Activated CD8-positive, alpha-beta memory T cell treated with anti-CD3 and anti-CD28 coated beads, Interleukin-2, amount 50 U/mL, for 1 hour (primary cell): ENCODE results near the gene SP100.
"Not testable (repeated sequence)": the region's sequence is repeated elsewhere in the genome, so short reads cannot be mapped to it uniquely, and the experiment has no call there.

ENCODE experiments used
- DNase-seq: peaks from one replicate; pipeline ENCODE4 v3.0.0-alpha.2; 2020; ENCODE audit errors: extremely low read depth

Gene SP100

DNA sequence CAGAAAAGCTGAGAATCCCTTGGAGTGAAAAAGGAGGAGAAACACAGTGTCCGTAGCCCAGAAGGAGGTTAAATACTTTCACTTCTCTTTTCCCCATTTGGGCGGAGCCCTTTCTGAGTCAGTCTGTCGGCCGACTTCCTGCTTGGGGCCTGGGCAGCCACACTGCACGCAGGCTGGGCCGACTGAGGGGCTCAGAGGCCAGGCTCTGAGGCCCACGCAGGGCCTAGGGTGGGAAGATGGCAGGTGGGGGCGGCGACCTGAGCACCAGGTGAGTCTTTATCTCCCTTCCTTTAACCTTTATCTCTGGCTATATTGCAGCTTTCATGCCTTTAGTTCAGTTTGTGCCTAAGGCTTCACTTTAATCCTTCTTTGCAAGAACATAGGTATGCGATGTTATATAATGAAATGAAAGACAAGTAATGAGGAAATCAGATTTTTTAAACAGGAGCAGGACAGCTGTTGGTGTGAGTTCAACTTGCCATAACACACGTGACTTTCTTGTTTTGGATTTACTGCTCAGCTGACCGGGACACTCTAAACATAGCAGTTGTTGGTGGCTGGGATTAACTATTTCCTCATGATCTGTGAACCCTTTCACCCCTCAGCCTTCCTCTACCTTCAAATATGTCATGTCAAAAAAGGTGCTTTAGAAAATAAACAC lies at the start of gene SP100:
Gene SP100, plus strand, starts transcription at position 141 of the 661 bp plus-strand sequence. Its CDS starts 96 bp downstream, at position 237.
- DNase-seq = peak; percentile 44

DNA sequence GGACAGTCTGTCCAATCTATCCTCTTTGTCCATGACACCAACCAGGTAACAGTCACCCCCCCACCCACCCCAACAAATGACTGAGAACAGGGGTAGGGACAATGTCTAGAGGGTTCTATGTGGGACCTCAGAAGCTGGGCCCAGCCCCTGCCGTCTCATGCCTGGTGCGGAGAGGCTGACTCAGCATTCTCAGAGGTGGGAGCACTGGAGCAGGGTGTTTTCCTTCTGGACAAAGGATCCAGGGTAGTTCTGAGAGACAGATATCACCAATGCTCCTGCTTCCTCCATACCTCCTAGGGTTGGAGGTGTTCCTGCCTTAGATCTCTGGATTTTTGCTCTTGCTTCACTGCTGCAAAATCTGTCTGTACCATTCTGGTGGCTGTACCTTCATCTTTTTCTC lies 33.9 kb upstream of the SP100 start:
- DNase-seq = no peak

DNA sequence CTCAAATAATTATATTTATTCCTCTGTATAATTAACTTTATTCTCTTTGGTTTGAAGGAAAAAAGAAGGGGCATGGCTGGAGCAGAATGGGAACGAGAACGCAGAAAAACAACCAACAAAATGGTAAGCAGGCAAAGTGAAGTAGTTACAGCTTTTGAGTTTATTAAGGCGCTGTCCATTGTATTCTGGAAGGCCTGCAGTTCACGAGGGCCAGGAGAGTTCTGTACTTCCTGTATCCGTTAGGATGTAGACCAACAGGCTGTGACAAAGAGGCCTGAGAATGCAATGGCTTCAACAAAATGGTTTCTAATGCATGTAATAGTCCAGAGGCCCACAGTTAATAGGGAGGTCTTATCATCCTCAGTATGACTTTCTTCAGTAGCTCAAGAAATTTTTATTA lies 32.5 kb upstream of the SP100 start:
- DNase-seq = no peak

DNA sequence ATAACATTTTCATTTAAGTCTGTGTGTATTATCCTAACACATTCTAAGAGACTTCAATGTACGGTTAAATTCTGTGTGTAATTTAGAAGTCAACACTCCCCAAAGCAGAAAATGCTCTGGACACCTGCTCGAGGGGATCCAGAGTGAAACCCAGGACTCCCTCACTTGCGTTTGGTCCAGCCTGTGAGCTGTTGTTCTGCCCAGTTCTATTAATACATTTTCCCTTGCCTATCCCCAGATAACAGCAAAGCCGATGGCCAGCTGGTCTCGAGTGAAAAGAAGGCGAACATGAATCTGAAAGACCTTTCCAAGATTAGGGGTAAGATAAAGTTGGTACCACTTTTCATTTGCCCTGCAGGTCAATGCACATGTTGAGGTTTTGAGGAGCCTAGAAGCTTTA lies 31.0 kb upstream of the SP100 start:
- no peak for DNase-seq

DNA sequence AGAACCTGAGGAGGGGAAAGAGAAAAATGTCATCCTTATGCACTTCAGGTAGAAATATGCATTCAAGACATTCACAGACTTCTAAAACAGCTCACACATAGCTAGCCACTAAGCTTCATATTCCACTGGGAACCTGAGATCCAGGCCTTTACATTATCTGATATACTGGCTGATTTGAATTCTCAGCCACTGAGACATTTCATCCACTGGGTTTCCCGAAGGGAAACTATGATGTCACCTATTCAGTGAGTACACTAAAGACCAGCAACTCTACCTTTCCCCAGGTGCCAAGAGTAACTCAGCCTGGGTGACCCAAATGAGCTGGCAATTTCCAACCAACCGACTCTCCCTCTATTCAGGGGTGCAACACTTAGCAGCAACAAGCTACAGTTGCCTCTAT lies 21.7 kb upstream of the SP100 start:
- DNase-seq = no peak

DNA sequence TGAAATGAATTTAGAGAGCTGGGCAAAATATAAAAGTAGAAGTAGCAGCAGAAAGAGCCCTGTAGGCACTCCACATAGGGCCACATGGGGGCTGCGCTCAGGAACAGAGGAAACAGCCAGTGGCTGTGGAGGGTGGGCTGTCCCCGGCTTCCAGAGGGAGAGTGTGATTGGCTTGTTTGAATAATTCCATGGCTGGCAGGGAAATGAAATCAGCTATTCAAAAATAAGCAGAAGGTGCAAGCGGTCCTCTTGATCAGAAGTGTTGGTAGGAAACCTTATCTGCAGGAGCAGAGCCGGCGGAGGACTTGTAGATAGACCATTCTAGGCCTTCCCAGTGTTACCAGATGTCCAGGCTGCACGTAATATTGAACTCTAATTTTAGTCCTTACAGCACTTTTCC lies 17.3 kb upstream of the SP100 start:
- not testable (repeated sequence) for DNase-seq

DNA sequence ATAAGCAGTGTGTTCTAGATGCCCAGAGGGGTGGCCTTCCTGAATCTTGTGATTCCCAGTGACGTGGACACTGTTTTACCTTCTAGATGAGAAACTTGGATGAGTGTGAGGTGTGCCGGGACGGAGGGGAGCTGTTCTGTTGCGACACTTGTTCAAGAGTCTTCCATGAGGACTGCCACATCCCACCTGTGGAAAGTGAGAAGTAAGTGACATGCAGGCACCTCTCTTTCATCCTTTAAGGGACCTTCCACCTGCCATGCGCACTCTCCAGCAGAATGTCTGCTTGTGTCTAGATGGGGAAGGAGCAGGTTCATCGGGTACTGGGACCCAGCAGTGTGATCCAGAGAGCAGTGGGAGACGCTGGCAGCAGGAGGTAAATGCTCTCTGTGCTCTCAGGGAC lies 16.0 kb upstream of the SP100 start:
- DNase-seq = no peak

DNA sequence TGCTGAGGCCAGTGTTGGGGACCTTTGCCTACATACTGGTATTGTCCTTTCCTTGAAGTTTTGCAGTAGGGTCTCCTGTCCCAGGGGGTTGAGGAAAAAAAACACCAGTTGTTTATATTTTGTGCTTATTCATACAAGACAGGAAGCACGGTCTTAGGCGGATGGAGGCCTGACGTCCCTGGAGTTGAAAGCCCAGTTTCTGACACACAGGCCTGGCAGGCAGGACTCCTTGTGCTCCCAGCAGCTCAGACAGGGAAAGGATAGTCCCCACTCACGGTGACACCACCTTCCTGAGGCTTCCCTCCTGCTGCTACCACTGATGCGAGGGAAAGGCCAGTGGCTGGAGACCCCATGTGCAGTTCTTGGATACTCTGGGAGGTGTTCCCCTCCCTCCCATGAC lies 15.5 kb upstream of the SP100 start:
- no peak for DNase-seq

DNA sequence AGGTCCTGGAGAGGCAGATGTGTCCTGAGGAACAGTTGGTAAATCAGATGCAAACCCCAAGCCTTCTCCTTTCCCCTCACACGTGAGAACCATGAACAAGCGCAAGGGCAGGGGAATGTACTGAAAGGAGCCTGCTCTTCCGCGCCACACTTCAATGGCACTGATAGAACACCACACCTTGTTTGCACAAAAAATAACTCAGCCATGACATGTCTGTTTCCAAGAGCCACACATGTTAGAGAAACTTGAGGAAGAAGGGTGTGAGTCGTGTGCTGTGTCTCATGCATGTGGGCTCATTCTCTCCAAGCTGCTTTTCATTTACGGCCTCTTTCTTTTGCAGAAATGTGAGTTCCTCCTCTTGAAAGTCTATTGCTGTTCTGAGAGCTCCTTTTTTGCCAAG lies 15.0 kb upstream of the SP100 start:
- DNase-seq = not testable (repeated sequence)

DNA sequence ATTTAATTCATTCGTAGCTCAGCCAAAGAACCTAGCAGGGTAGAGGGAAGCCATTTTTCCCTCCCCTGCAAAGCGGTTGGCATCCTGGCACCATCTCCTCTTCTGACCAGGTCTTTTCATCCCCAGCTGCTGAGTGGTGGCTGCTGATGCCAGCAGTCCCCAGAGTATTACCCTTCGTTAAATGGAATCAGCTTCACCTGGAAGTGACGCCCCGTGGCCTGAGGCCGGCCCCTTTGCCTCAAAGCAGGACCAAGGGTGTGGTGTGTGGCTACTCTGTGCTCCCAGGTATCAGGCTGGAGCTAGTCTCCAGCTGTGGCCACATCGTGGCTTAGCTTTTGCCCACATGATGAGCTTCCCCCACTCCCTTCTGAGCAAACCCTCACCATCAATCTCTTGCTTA lies 12.3 kb upstream of the SP100 start:
- no peak for DNase-seq

DNA sequence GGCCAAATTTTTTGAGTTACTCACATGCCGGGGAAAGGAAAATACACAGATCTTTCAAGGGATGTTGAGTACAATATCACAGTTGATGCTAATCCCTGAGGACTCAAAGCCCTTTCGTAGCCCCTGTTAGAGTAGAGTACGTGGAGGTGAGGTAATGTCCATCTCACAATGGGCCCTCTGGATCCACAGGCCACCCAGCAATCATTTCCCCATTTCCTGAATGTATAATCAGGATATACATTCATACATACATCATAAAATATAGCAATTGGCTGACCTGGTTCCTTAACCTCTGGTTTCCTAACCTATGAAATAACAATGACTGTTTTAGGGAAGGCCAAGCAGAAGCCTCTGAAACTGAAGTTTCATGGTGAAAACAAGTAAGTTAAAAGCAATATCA lies 10.2 kb upstream of the SP100 start:
- no peak for DNase-seq

DNA sequence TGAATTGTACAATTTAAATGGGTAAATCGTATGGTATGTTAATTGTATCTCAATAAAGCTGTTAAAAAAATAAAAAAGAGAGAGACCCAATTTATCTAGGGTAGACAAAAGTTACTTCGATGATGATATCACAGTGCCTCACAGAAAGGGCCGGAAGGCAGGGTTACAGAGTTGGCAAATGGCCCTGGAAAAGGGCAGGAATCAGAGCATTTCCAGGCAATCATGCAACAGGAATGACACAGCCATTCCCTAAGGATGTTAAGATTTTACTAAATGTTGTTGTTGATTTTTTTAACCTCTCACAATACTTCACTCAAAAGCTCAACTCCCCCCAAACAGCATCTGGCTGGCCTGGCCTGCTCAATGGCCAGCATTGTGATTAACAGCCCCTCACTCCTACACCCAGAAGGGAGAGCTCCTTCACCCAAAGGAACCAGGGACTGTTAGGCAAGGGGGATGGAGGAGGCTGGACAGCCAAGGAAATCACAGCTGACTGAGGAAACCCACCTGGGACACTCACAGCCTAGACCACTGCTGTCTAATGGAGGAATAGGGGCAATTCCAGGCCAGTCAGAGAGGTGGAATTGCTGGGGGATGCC lies 7.7 kb upstream of the SP100 start:
- DNase-seq = no peak

DNA sequence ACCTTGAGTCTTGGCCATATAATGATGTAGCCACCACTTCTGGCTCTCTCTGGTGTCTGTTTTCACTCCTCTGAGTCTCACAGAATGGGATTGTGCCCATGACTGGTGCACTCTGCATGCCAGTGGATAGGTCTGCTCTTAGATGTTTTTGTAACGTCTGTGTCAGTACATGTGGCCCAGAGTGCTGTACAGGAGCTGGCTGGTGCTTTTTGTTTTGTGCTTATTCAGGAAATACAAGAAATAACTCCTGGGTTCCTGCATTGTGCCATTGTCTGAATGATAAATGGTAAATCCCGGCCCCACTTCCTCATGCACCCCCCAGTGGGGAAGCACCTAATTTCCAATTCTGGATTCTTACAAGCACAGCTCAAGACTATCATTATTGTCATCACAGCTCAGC lies 6.7 kb upstream of the SP100 start:
- not testable (repeated sequence) for DNase-seq

DNA sequence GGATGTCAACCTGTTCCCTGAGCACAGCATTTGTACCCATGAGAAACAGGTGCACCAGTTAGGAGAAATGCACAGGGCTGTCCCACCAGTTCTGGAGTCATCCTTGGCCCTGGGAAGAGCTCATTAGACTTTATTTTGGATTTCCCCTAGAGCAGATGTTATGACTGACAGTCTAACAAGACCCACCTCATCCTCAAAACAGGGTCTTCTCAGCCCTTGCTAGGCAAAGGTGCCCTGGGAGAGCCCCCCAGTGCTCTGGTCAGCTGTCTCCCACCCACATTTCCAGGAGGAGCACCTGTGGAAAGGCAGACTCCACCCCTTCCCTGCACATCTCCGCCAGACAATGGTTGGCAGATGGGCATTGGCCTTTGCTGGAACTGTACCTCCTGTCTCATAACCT lies 5.7 kb upstream of the SP100 start:
- DNase-seq = no peak

DNA sequence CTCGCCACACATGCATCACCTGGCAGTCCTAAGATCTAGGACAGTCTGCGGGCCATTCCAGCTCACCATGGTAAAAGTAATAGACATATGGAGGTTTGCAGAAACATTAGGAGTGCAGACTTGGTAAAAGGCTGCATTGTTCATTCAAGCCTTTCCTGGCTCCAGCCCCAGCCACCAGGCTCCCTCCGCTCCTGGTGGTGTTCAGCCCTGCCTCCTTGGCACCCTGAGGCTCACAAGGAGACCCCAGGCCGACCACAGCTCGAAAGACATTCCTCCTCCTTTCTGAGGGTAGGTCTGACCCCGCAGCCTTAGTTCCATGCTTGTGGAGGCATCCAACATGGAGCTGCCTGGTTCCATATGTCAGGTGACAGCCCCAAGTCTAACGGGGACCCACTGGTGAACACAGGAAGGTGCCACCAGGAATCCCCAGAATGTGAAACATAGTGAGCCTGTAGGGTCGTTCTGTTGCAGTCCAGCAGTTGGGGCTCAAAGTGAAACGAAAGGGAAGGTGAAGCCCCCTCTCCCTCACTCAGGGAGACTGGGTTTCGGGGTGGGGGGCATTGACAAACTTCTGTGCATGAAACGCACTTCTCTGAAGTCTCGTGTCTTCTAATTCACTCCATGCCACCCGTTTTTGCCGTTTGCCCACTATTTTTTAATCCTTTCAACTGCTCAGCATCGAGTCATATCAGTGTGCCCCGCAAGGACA lies 5.0 kb upstream of the SP100 start:
- DNase-seq = no peak

DNA sequence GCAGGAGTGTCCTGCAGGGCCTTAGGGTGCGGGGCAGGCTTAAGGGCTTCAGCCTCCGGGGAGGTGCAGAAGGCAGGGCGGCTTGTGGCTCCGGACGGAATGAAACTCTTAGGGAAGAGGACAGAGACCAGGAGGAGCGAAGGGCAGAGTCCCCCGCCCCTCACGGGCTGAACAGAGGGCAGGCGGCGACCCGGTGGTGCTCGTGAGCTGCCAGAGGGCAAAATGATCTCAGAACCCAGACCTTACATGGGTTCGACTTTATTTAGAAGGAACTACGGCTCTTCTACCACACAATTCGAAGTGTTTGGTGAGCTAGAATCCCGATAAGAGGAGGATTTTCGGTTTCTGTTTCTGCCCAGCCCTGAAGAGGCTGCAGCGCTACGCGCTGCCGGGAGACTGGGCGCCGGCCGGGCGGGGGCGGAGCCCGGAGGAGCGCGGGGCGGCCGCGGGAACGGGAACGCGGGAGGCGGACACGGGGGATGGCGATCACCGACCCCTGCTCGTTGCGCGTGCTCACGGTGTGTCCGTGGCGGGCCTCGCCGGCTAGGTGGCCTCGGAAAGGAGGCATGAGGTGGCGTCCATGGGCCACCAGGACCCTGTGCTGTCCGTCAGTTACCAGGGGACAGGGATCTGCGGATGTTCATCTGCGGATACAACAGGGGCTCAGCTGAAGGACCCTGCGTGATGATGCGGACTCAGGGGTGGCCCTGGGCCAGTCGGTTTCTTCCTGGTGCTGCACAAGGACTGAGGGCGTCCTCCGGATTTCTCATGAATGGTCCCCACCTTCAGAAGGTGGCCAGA lies 4.2 kb upstream of the SP100 start:
- DNase-seq = no peak

DNA sequence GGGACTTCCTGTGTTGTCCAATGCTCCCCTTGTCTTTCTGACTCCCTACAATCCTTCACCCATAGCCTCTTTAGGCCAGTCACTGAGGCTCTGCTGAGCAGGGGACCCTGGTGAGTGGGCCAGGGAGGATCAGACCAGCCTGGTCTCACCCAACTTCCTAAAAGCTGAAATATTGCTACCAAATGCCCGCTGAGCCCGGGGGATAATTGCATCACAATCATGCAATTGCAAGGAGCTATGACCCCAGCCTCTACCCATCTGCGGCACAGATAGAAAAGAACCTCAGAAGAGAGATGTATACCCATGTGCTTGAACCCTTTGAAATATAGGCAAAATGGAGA lies 3.7 kb upstream of the SP100 start:
- DNase-seq = no peak

DNA sequence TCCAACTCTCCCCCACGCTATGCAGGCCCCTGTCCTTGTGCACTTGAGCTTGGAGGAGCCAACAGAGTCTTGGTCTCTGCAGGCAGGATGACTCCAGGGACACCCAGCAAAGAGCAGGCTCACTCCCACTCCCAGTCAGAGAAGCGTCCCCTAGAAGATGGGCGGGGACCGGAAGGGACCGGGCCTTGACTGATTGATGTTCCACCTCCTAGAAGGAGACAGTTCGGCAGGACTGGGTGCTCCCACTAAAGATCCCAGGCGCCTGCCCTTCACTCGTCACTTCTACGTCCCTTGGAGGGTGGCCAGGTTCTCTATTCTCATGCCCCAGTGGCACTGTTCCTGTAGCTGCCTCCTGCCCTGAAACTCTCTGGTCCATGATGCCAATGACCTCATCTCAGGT lies 3.2 kb upstream of the SP100 start:
- DNase-seq = no peak

DNA sequence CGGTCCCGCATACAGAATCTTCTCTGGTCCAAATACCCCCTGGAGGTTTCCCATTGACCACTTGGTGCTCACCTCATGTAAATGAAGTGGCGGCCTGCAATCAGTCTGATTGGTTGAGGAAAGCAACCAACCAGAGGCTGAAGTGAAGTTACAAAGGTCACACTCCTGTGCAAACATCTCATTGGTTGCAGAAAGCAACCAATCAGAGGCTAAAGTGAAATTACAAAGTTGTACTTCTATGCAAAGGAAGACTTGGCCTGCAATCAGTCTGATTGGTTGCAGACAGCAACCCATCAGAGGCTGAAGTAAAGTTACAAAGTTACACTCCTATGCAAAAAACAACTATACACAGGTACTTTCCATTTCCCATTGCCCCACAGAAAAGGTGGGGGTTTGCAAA lies 2.5 kb upstream of the SP100 start:
- DNase-seq = no peak

DNA sequence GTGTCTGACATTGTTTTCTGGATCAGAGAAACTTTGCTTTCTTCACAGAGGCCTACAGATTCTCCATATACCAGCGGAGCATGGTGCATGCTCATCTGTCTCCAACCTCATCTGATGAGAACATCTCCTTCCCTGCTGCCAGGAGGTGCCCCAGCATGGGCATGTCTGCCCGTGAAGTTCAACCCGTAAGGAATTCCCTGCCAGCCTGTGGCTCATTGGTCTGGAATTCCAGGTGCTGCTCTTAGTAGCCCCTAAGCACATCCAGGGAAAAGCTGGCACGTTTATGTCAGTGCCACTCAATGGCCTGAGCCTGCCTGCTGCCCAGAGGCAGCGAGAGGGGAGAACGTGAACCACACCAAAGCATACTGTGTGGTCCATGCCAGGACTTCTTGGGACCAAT lies 1.7 kb upstream of the SP100 start:
- no peak for DNase-seq

DNA sequence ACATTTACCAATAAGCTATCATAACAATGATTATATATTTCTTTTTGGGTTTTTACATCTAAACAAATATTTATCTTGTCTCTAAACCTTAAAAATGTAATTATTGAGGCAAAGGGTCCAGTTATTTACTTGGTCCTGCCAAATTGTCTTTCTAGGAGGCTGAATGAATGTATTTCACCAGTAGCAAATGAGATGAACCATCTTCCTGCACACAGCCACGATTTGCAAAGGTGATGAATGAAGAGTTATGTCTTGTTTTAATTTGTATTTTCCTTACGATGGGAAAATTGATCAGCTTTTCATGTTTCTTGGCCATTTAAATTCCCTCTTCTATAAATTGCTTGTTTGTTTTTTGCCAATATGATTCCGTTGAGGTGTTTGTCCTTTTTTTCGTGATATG lies 1.4 kb downstream of the SP100 start:
- DNase-seq = no peak

DNA sequence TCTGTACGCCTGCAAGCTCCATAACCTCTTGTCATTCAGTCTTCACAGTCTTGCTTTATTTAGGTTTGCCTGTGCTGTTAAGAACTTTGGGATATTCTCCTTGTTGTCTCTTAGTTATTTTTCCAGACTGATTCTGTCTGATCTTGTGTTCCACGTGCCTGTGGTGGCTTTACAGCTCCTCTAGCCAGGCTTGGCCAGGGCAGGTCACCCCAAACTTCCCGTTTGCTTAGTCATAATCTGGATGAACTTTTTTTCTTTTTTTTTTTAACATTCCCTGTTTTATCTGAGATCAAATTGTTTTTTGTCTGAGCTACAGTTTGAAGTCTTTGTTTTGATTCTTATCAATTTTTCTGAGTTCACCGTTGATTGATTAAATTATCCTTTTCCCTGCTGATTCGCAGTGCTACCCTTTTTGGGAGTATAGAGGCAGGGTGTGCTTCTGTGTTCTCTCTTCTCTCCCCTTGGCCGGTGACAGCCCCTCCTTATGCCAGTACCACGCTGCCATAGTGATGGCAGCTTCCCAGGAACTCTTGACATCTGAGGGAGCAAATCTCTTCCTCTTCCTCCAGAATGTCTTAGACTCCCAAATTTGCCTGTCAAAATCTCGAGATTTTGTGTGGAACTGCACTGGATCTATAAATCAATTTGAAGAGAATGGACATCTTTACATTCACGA lies 2.5 kb downstream of the SP100 start:
- DNase-seq = no peak
